Measurements from ENCODE around the gene DGKA.
"Not testable (repeated sequence)": the region's sequence is repeated elsewhere in the genome, so short reads cannot be mapped to it uniquely, and the experiment has no call there.

DGKA gene

GRCh38 chr12:55996715-55997534 is 66.0 kb downstream of the DGKA start, which contains the start of gene SUOX:
Gene SUOX (plus strand): TSS chr12:55997276. CDS start chr12:56002222, 4,946 bp downstream.
- DNase-seq (ENCODE audit: low read depth in 2 of 2): no peak

GRCh38 chr12:55997535-55997859 is 66.5 kb downstream of the DGKA start:
- no peak for DNase-seq (ENCODE audit: low read depth in 2 of 2)

- not testable (repeated sequence) for DNase-seq (ENCODE audit: low read depth in 2 of 2)
Observed at GRCh38 chr12:55999522-55999921, 68.6 kb downstream of the DGKA start.

- DNase-seq (ENCODE audit: low read depth in 2 of 2): not testable (repeated sequence)
Observed at GRCh38 chr12:55999999-56000540, 69.1 kb downstream of the DGKA start.

DNA sequence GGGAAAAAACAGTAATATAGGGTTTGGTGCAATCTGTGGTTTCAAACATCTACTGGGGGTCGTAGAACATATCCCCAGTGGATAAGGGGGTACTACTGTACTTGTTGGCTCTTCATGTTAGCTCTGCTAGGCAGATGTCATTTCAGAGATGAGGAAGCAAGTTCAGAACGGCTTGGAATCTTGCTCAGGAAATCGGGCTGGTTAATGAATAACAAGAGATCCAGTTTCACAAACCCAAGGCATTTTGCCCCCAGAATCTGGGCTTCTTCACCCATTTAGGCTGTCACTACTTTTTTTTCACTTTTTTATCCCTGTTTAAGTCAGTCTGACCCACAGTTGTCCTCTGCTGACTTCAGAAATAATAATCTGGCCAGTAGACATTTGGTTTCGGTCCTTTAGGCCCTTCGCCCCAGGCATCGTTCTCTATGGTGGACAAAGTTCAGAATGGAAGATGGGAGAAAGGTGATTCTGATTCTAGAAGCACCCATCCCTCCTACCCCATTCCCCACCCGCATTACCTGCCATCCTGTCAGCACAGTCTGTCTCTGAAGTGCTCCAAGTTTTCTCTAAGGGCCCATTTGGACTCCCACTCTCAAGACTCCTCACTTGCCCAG is 70.6 kb downstream of the DGKA start:
- no peak for DNase-seq (ENCODE audit: low read depth in 2 of 2)

- not testable (repeated sequence) for DNase-seq (ENCODE audit: low read depth in 2 of 2)
Observed at GRCh38 chr12:56003376-56003775, 72.4 kb downstream of the DGKA start.

Data from stimulated activated CD8-positive, alpha-beta memory T cell treated with anti-CD3 and anti-CD28 coated beads, Interleukin-7, amount 100 ng/mL, for 4 hours (primary cell).